ENCODE data around the gene TSSK6.

TSSK6 gene

DNA sequence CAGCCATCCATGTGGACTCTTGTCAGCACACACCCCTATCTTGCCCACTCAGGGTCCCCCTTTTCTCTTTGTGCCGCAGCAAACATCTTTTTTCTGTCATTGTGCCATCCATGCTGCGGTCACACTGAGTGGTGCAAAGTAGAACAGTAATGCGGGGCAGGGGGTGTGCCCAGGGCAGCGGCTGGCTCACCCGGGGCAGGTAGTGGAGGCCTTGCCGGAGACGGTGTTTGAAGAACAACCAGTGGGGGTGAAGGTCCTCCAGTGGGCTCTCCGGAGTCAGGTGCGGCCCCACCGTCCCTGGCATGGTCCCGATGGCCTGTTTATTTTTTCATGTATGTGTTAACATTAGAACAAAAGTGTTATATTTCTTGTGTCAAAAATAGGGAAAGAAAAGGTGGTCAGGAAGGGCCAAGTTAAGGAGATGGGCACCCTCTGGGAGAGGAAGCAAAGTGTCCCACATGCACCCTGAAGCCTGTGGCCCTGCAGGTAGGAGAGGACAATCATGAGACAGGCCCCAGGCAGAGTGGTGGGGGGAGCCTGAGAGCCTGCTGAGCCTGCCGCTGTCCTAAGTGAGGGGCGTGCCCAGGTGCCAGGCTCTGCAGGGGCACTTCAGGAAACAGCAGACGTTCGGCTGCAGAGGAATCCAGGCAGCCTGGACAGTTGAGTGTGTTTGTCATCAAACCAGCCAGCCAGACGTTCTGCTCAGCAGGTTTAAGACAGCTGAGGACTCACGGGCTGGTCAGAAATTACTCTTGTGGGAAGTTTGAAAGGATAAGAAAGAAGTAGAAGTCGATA, 12.3 kb downstream of the TSSK6 start:
- no peak for TF ChIP-seq Cebpa-rat (IDR thresholded peaks at IDR 0.05)
- Histone ChIP-seq H3K9me3 (replicated peaks in 1 of 11) (no peaks in the 10 kb centered on the region), H3K4me1 (peaks cover 0 to 2% (median 0%) of the 10 kb centered on the region in 10 experiments; a peak in 5 of 20 replicates), H3K4me3 (no peak overlapping the region), H4K20me1 (peaks cover 23 to 98% (median 88%) of the 10 kb centered on the region in 11 experiments), H3K9ac (no peak overlapping the region), H3K27ac (no peak overlapping the region), H3K4me2 (no peak overlapping the region), H3K27me3 (no peaks in the 10 kb centered on the region), H3K36me3 (peaks cover 99 to 100% (median 100%) of the 10 kb centered on the region in 11 experiments)

DNA sequence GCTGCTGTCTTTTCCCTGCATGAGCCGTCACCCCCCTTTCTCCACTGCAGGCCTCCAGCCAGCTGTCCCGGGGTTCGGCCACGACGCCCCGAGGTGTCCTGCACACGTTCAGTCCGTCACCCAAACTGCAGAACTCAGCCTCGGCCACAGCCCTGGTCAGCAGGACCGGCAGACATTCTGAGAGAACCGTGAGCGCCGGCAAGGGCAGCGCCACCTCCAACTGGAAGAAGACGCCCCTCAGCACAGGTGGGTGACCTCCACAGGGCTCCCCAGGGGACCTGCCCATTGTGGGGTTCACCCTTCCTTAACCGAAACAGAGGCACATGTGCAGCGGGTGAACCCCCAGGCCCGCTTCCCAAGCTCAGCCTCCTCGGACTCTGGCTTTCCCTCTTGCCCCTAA, 13.1 kb downstream of the TSSK6 start:
- Histone ChIP-seq H3K27me3 (no peaks in the 10 kb centered on the region), H3K4me3 (no peak overlapping the region), H4K20me1 (peaks cover 28 to 98% (median 93%) of the 10 kb centered on the region in 11 experiments), H3K36me3 (peaks cover 99 to 100% (median 100%) of the 10 kb centered on the region in 11 experiments), H3K27ac (no peak overlapping the region), H3K4me1 (no peaks in the 10 kb centered on the region), H3K9ac (no peak overlapping the region), H3K4me2 (no peak overlapping the region), H3K9me3 (replicated peaks in 1 of 11) (no peaks in the 10 kb centered on the region)
- no peak for TF ChIP-seq Cebpa-rat (IDR thresholded peaks at IDR 0.05)

DNA sequence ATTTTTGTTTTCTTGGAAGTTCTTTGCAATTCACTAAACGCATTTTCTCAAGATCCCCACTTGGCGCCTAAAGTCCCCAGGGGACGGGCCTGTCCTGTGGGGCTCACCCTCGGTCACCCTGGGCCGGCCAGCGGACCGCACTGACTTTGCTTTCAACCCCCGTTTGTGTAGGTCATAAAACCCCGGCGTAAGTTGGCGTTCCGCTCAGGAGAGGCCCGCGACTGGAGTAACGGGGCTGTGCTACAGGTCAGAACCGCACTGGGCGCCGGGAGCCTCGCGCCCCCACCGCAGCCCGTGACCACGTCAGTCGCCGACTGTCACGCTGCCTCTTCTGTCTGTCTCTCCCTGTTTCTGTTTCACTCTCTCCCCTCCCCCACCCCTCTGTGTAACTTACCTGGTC, 13.6 kb downstream of the TSSK6 start:
- Histone ChIP-seq H4K20me1 (peaks cover 32 to 100% (median 98%) of the 10 kb centered on the region in 11 experiments), H3K27ac (no peak overlapping the region), H3K4me3 (no peak overlapping the region), H3K4me2 (no peak overlapping the region), H3K27me3 (no peaks in the 10 kb centered on the region), H3K9me3 (replicated peaks in 1 of 11) (no peaks in the 10 kb centered on the region), H3K4me1 (no peaks in the 10 kb centered on the region), H3K9ac (no peak overlapping the region), H3K36me3 (peaks cover 100% of the 10 kb centered on the region in 11 experiments)
- TF ChIP-seq Cebpa-rat (IDR thresholded peaks at IDR 0.05): no peak

DNA sequence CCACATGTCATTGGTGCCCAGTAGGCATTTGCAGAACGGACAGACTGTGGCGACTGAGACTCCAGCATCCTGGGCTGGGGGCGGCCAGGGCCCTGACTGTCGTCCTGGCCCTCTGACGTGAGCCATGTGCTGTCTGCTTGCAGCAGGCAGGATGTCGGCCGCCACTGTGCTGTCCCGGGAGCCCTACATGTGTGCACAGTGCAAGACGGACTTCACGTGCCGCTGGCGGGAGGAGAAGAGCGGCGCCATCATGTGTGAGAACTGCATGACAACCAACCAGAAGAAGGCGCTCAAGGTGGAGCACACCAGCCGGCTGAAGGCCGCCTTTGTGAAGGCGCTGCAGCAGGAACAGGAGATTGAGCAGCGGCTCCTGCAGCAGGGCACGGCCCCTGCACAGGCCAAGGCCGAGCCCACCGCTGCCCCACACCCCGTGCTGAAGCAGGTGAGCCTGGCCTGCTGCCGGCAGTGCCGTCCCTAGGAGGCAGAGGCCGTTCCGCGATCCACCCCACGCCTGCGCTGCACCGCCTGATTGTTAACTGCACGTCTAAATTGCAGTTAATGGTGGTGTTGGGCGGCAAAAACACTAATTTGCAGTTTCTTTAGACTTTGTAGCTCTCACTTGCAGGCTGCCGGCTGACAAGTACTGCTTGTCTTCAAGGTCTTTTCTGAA, 14.2 kb downstream of the TSSK6 start:
- no peak overlapping the region for H3K9ac ChIP-seq
- no peak for TF ChIP-seq Cebpa-rat (IDR thresholded peaks at IDR 0.05)
- peaks cover 38 to 100% (median 100%) of the 10 kb centered on the region in 11 experiments for H4K20me1 ChIP-seq
- no peak overlapping the region for H3K27ac ChIP-seq
- H3K36me3 ChIP-seq: peaks cover 100% of the 10 kb centered on the region in 11 experiments
- no peaks in the 10 kb centered on the region for H3K9me3 ChIP-seq (replicated peaks in 1 of 11)
- no peaks in the 10 kb centered on the region for H3K27me3 ChIP-seq
- no peak overlapping the region for H3K4me2 ChIP-seq
- H3K4me3 ChIP-seq: no peak overlapping the region
- H3K4me1 ChIP-seq: no peaks in the 10 kb centered on the region

DNA sequence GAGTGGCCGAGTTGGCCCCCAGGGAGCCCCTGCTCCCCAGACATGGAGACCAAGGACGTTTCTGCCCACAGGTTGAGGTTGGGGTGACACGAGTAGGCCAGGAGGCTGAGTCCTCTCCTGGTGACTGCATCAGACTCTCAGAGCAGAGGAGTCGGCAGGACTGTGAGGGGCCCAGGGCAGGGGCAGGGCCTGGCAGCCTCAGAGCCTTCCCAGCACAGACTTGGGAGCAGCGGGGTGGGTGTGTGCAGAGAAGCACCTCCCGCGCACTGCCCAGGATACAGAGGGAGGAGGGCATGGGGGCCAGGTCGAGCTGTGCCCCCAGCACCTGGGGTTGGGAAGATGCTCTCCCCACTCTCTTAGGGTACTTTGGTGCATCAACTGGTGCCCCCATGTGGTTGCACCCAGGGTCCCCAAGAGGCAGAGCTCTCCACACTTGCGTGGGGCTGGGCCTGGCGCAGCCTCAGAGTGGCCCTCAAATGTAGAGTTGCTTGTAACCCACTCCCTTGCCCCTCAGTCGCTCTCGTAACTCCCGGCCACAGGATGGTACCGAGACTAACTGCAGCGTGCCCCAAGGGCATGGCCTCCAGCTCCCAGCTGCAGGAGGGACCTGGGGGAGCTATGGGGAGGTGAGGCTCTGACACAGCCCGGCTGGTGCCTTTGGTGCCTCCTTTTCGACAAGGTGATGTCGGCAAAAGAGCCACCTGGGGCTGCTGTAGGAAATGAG, 15.9 kb downstream of the TSSK6 start:
- peaks cover 98 to 100% (median 100%) of the 10 kb centered on the region in 11 experiments for H3K36me3 ChIP-seq
- peak overlapping the region in 2 of 11 experiments; percentile 6 to 13; a peak in 1 of 22 replicates for H3K9ac ChIP-seq
- TF ChIP-seq Cebpa-rat (IDR thresholded peaks at IDR 0.05): no peak
- H4K20me1 ChIP-seq: peaks cover 45 to 100% (median 97%) of the 10 kb centered on the region in 11 experiments
- H3K27me3 ChIP-seq: no peaks in the 10 kb centered on the region
- no peaks in the 10 kb centered on the region for H3K9me3 ChIP-seq (replicated peaks in 1 of 11)
- H3K4me3 ChIP-seq: no peak overlapping the region
- H3K4me1 ChIP-seq: peaks cover 0 to 8% (median under 1%) of the 10 kb centered on the region in 10 experiments; a peak in 4 of 20 replicates
- H3K4me2 ChIP-seq: no peak overlapping the region
- 0 out of 22 replicates have a peak overlapping the region, but pooled peaks of 1 of the 11 experiments have one; percentile 22 for H3K27ac ChIP-seq

DNA sequence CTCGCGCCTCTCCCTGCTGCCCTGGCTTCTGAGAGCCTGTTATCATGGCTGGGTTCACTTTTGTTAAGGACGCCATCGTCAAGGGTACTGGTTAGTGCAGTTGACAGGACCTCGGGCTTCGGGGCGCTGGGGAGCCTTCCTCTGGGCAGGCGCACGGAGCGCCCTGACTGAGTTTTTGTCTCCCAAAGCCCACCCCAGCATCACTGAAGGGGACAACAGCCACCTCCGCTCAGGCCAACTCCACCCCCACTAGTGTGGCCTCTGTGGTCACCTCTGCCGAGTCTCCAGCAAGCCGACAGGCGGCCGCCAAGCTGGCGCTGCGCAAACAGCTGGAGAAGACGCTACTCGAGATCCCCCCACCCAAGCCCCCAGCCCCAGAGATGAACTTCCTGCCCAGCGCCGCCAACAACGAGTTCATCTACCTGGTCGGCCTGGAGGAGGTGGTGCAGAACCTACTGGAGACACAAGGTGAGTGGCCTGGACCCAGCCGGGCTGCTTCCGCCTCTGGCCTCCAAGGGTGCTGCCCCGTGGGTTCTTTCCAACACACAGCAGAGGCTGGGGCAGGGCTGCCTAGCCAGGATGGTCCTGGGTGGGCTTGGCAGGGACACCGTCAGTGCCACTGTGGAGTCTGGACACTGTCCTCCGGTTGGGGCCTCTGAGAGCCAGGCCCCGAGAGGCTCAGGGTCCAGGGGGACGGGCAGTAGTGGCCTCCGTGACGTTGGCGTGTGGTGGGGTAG, 16.9 kb downstream of the TSSK6 start:
- peaks cover 95 to 99% (median 98%) of the 10 kb centered on the region in 11 experiments for H3K36me3 ChIP-seq
- TF ChIP-seq Cebpa-rat (IDR thresholded peaks at IDR 0.05): no peak
- no peak overlapping the region; a peak in 2 of 22 replicates for H3K9ac ChIP-seq
- no peak overlapping the region for H3K27ac ChIP-seq
- peaks cover 52 to 98% (median 95%) of the 10 kb centered on the region in 11 experiments for H4K20me1 ChIP-seq
- no peaks in the 10 kb centered on the region for H3K9me3 ChIP-seq (replicated peaks in 1 of 11)
- H3K4me2 ChIP-seq: no peak overlapping the region
- H3K27me3 ChIP-seq: no peaks in the 10 kb centered on the region
- H3K4me1 ChIP-seq: peaks cover 0 to 16% (median 8%) of the 10 kb centered on the region in 10 experiments; a peak in 9 of 20 replicates
- H3K4me3 ChIP-seq: no peak overlapping the region

DNA sequence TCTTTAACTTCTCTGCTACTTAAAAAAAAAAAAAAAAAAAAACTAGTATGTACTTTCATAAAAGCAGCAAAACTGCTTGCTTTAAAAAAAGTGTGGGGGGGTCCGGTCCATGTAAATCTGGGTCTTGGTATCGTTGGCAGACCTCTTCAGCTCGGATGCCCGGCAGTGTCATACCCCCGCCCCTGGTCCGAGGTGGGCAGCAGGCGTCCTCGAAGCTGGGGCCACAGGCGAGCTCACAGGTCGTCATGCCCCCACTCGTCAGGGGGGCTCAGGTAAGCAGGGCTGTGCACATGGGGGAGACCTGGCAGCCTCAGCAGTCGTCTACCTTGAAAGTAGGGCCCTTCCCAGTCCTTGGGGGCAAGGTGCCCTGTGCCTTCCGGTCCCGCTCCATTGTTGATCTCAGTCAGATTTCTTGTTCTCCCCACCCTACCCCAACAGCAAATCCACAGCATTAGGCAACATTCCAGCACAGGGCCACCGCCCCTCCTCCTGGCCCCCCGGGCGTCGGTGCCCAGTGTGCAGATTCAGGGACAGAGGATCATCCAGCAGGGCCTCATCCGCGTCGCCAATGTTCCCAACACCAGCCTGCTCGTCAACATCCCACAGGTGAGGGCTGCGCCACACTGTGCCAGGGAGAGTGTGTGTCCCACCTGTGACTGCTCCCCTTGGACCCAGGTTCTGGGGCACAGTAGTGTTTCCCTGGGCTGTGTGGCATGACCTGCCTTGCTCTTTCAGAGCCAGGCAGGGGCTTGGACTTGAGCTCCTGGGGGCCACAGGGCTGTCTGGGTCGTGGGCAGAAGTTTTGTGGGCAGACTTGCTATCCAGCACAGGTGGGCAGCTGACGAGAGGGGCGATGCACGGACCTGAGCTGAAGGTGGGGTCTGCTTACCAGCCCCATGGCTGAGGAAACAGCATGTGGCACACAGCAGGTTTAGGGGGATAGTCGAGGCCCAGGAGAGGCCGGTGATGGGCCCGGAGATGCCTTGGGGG, 19.4 kb downstream of the TSSK6 start:
- no peak overlapping the region for H3K4me3 ChIP-seq
- H4K20me1 ChIP-seq: peaks cover 75 to 98% (median 95%) of the 10 kb centered on the region in 11 experiments
- H3K4me2 ChIP-seq: no peak overlapping the region; a peak in 1 of 22 replicates
- peak overlapping the region in 3 of 11 experiments; percentile 6 to 18 (median 14); a peak in 2 of 22 replicates for H3K27ac ChIP-seq
- peaks cover 95 to 99% (median 98%) of the 10 kb centered on the region in 11 experiments for H3K36me3 ChIP-seq
- no peak for TF ChIP-seq Cebpa-rat (IDR thresholded peaks at IDR 0.05)
- no peaks in the 10 kb centered on the region for H3K9me3 ChIP-seq (replicated peaks in 1 of 11)
- H3K9ac ChIP-seq: peak overlapping the region in 1 of 11 experiments; percentile 13; a peak in 1 of 22 replicates
- H3K27me3 ChIP-seq: no peaks in the 10 kb centered on the region
- peaks cover 0 to 21% (median 9%) of the 10 kb centered on the region in 10 experiments; a peak in 13 of 20 replicates for H3K4me1 ChIP-seq

All from BLaER1 treated with 17β-estradiol and CSF1 and Interleukin-3, amounts not matched to agents 10 nM and 100 nM (cell line).